Measurements from ENCODE around the gene TELO2.
"Not testable (repeated sequence)": the region's sequence is repeated elsewhere in the genome, so short reads cannot be mapped to it uniquely, and the experiment has no call there.

TELO2 gene

DNA sequence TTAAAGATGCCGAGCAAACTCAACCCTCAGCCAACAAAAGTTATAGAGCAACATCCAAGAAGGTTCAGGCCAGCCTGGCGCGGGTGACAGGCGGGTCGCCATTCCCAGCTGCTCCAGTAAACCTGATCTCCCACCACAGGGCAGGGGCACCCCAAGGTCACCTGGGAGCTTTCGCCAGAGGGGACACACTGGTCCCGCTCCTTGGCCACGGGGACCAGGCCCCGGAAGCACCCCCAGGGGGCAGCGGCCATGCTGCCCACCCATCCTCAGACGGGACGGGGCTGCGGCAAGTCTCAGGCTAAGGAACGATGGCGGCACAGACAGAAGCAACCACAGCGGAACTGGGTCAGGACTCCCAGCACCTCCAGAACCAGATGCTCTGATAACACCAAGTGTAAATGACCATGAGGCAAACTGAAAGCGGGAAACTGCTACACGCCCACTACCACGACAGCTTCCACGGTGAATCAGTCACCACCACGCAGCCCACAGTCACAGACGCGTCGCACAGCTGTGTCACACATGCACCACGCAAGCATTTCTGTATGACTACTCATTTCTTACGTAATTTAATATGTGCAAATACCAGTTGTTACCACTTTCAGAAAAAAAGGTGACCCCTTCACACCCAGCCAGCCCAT, 34.7 kb upstream of the TELO2 start:
- no peak for DNase-seq

DNA sequence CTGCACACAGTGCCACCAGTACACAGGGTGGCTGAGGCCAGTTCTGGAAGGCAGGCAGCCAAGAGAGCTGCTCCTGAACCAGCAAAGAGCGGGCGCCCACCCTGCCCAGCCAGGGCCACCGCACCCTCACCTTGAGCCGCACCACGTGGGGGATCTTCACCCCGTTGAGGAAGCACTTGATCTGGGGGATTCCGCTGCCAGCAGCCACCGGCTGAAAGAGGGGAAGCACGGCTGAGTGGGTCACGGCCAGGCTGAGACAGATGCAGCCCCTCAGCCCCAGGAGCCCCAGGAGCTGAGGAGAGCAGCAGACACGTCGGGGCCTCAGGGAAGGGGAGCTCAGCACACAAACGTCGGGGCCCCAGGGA, 34.2 kb upstream of the TELO2 start:
- no peak for DNase-seq

DNA sequence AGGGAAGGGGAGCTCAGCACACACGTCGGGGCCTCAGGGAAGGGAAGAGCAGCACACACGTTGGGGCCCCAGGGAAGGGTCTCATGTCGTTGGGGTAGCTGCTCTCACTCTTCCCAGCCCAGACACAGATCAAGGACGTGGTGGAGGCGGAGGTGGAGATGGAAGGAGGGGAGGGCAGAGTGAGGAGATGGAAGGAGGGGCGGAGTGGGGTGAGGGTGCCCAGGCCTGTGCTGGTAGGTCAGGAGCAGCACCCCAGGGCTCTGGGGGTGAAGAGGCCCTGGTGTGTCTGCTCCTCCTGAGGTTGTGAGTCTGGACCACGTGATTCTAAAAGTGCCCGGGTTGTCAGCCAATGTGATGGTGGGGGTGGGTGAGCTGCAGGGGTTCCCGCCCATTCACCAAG, 33.2 kb upstream of the TELO2 start:
- DNase-seq = no peak

DNA sequence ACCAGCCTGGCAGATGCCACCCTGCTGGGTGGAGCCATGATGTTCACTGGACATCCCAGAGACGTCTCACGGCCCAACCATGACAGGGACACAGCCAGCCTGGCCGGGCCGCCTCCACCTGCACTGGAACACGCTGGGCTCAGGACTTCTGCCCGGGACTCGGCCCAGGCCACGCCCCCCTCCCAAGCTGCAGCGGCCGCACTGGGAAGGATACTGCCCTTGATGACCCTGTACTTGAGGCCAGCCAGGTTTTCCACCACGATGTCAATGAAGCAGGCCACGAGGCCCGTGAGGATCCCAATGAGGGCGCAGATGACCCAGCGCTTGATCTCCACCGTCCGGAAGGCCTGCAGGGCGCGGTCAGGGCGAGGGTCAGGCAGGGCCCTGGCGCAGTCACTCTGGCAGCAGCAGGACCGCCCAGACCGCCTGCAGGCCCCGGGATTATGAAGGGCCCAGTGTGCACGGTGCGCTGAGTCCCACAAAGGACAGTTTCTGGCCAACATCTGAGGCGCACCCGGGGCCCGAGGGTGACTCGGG, 32.5 kb upstream of the TELO2 start:
- DNase-seq = no peak

DNA sequence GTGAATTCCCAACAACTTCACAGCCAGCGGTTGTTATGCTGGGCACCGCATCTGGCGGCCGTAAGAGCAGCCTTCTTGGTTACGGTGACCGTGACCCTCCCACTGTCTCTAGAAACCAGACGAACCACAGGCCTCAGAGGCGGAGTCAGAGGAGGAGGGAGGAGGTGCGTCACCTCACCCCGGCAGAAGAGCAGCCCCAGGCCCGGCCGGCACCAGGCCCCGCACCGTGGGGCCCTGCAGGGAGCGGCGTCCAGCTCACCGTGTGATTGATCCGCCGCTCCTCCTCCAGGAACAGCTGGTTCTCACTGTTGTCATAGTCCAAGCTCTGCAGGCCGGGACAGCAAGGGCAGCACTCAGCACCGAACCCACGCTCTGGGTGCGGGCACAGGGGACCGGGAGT, 32.0 kb upstream of the TELO2 start:
- DNase-seq = no peak

DNA sequence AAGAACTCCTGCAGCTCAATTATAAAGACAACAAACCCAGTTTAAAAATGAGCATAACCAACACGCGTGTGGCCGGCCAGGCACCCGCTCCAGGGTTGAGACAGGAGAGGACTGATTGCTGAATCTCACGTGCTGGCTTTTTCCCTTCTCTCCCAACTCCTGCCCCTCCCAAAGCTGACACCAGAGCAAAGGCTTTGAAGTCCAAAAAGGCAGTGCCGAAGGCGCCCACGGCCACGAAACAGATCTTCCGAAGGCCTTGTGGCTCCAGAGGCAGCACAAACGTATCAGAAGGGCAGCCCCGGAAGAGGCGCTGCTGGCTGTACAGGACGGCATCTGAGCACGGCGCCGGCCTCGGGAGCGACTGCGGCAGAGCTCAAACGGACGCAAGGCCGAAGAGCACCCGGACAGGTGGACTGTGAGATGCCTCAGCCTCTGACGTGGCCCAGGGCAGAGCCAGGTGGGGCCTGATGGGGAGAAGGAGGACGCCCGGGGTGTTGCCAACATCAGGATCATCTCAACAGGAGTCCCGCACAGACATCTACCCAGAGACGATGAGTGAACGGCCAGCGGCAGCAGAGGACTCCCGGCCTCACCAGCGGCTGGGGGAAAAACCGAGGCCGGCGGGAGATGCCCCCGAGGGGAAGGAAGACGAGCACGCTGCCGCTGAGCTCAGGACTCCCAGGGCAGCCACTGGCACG, 28.8 kb upstream of the TELO2 start:
- DNase-seq = no peak

DNA sequence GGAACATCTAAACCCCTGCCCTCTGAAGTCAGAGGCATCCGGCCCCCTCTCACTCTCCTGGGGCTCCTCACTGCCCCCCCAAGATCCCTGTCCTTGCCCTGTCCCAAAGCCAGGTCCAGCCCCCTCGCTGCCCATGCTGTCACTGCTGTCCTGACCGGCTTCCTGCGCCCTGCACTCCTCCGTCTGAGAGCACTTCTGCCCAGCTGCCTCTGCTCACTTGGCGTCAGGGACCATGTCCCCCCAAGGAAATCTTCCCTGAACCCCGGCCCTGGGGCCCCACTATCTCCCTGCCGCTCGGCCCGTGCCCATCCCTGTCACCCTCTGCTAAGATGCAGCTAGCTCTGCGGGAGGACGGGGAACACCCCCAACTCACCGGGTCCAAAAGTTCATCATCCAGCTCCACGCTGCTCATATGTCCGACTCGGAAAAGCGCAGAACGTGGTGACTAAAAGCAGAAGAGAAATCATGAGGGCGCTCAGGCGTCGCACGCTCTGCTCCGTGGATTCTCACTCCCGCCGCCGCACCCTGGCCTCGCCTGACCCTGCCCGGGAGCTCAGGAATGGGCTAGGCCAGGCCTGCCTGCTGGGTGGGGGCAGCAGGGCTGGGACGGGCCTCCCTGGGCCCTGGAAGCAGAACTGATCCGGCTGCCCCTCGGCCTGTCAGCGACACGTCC, 28.1 kb upstream of the TELO2 start:
- no peak for DNase-seq

DNA sequence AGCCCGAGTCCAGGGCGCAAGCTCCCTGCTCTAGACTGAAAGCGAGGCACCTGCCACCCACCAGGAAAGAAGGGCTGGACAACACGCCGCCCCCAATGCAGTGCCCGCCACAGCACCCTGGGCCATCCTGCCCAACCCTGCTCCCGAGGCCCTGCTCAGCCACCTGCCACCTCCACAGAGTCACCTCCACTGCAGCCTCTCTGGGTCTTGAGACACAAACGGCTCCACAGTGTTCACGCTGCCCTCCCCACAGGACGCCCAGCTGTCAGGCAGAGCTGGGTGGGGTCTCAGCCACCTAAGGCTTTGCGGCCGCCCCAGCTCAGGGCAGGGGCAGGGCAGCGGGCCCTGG, 27.6 kb upstream of the TELO2 start:
- no peak for DNase-seq

DNA sequence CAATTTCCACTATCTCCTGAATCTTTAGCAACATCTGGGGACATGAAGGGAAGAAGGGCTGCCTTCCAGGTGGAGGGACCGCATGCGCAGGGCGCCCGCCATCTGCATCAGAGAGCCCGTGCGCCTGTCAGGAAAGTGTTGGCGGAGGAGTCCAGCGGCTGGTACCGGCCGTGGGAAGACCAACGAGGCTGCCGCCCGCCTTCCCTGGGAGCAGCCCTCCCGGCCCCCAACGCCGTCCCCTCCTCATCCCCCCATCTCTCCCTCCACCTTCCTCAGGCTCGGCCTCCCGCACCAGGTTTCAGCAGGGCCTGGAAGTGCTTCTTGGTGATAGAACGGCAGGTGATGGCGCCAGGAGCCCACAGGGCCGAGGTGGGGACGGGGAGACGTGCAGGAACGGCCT, 27.1 kb upstream of the TELO2 start:
- no peak for DNase-seq

DNA sequence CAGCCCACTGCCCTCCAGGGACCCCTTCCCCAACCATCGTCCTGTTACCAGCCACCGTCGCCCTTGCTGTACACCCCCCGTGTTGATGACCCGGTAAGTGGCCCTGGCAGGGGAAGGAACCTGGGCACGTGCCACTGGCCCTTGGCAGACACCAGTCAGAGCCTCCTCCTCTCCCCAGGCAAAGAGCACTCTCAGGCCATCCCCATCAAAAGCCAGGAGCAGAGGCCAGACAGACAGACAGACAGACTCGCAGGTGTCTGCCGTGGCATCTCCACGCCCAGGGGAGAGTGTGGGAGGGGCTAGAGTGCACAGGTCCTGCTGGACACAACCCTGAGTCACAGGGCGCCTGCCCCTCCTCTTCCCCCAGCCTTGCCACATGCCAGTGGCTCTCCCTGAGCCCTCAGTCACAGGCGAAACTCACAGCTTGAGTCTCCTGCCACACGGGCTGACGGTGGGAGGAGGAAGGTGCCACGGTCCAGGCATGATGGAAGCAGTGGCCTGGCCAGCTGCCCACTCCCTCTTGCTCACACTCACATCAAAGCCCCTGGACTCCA, 26.1 kb upstream of the TELO2 start:
- no peak for DNase-seq

DNA sequence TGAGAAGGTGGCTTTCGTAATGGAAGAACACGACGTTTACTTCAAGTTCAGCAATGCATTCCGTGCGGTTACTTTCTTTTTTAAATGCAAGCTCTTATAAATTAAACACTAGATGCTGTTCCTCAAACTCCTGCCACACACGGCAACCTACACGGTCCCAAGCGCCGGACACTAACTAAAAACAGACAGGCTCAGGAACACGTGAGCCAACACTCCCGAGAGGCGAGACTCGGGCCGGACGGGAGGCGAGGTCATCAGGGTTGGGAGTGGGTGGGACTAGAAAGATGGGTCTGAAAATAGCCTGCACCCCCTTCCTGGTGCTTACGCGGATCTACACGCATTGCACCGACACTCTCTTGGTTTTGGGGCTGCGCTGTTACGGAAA, 24.7 kb upstream of the TELO2 start:
- no peak for DNase-seq

DNA sequence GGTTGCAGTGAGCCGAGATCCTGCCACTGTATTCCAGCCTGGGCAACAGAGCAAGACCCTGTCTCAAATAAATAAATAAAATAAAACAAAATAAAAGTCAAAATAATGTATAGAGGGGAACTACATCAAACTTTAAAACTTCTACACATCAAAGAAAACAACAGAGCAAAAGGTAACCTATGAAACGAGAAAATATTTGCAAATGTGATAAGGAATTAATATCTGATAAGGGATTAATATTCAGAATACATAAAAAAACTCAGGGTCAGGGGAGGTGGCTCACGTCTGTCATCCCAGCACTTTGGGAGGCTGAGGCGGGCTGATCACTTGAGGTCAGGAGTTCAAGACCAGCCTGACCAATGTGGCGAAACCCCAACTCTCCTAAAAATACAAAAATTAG, 24.0 kb upstream of the TELO2 start:
- not testable (repeated sequence) for DNase-seq

DNA sequence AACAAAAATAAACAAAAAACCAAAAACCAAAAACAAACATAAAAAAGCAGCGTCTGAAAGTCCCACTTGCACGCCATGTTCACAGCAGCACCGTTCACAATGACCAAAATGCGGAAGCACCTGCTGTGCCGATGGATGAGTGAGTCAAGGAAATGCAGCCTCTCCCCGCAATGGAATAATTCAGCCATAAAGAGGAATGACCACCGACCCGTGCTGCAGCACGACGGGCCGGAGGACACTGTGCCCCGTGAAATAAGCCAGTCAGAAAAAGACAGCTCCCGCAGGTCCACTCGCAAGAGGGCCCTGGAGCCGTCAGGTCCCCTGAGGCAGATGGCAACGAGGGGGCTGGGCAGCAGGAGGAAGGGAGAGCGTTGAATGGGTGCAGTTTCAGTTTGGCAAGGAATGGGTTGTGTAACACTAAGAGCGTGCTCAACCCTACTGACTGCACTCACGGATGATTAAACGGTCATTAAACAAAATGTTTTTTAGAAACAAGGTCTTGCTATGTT, 23.4 kb upstream of the TELO2 start:
- DNase-seq = no peak

DNA sequence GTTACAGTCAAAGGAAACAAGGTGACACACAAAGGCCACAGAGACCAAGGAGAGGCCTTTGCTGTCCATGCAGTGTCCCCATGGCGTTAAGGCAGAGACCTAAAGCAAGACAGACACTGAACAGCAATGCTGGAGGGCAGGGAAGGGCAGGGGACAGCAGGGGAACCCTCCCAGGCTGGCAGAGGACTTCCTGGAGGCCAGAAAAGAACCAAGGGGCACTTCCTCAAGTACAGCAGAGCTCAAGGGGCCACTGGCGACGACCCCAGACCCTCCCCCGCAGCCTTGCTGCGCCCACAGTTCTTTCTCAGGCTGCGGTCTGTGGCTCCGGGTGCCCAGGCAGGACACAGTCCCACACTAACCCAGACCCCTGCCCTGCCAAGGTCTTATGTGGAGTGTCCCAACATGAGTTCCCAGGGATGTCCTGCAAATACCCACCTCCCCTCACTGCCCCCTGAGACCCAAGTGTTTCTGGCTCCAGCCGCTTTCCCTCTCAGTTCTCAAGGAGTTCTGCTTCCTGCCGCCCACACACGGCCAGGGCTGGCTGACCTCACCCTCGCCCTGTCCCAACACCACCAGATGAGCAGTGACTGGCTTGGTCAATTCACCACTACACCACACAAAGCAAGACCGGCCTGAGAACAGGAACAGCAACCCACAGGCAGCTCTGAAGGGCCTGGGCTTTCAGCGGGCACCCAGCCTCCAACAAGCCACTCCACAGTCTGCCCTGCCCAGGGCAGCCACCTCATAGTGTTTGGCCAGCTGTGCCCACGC, 22.5 kb upstream of the TELO2 start:
- no peak for DNase-seq

DNA sequence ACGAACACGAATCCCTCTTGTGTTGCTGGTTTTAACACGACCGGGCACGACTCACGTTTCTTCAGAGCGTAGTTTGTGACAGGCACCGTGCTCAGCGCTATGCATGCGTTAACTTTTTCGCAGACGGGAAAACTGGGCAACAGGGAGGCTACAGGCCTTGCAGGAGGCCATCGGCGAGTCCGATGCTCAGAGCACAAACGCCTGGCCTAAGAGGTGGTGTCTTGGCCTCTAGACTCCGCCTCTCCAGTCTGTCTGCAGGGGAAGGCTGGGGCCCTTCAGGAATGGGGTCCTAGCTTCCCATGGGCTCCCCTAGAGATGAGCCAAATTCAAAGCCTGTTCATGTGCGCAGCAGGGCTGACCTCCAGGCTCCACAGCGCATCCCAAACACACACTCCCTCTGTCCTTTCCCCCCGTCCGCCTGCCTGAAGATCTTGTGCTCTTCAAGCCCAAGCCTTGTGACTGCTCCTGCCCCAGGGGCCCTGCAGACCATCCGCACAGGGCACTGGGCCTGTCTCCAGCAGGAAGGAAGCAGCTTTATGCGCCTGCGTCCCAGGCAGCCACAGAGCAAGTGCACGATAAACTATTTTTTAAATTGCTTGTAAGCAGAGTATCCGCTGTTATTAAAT, 21.5 kb upstream of the TELO2 start:
- DNase-seq = no peak

DNA sequence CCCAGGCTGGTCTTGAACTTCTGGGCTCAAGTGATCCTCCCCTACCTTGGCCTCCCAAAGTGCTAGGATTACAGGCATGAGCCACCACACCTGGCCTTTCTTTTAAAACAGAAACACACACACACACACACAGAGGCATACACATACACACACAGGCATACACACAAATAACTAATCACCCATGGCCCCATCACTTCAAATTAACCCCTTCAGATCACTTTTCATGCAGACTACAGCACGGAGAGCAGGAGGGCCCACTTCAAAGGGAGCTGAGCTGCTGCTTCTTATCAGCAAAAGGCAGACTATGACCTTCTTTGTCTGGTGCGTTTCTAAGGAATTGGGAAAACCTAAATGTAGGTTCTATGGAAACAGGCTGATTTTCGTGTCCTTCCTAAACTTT, 20.2 kb upstream of the TELO2 start:
- DNase-seq = no peak

DNA sequence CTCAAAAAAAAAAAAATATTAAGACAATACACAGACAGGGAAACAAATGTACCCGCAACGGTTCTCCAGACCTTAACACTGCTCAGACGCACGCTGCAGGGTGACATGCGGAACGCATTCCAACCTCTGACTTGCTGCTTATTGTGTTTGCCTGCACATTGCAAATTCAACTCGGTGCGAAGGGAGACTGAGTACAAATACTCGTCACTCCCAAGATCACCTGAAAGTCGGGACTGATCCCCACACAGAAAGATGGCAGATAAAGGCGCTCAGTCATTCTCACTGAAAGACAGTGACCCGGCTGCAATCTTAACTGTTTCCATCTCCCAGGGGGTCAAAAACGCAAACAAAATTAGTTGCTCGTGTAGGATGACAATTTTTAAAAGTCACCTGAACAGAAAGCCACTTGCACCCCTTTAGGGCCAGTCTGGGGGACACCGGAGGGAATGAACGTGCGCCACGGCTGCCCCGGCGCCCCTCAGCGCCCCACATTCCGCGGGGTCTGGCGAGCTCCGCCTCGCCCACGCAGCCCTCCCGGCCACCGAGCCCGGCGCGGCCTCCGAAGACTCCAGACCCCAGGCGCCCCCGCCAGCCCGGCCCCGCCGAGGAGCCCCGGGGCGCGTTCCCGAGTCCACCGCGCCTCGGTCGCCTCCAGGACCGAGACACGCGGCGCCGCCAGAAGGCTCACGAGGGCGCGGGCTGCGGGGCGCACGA, 18.9 kb upstream of the TELO2 start:
- no peak for DNase-seq

DNA sequence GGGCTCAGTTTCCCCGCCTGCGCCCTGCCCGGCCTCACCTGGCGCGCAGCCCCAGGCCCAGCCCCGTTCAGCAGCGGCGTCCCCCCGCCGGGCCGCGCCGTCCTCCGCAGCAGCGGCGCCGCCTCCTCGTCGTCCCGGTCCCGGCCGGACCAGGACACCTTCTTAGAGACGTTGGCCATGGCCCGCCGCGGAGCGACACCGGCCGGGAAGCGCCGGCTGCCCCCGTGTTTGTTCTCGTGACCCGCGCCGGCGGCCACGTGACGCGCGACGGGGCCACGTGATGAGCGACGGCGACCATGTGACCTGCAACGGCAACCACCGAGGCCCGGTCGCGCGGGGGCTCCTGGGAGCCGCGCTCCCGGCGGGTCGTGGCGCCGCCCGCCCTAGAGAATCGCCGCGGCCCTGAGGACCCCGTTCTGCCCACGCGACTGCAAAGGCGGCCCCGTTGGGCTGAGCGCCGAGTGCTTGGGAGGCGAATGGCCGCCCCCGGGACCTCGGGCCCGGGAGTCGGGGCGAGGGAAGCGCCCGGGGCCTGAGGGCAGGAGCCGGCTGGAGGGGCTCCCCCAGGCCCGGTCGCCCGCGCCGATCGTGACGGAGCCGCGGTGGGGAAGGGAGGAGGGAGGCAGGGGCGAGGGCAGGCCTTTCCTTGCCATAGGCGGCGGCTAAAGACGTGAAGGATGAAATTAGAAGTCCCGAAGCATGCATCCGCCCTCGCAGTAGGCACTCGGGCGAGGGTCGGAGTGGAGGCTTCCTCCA, 18.2 kb upstream of the TELO2 start, which contains the start of gene CLCN7:
Gene CLCN7, minus strand, starts transcription at position 233 of the 756 bp plus-strand sequence. Its CDS starts 54 bp downstream, at position 179.
- peak; percentile 66 to 81 for DNase-seq

DNA sequence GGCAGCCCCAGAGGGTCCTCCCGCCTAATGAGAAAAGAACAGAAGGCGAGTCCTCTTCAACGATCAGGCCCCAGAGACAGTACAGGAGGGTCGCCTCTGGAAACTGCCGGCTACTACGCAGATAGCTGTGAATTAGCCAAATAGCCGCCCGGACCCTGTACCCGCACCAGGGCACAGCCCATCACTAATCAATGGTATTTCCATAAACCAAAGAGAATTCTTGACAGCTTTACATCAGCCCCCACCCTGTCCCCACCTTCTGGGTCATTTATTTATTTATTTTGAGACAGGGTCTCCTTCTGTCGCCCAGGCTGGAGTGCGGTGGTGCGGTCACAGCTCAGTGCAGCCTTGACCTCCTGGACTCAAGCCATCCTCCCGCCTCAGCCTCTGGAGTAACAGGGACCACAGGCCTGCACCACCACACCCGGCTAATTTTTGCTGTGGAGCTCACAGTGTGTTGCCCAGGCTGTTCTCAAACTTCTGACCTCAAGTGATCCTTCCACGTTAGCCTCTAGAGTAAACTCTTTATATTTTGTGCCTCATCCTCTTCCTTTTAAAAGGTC, 17.5 kb upstream of the TELO2 start:
- DNase-seq = no peak

DNA sequence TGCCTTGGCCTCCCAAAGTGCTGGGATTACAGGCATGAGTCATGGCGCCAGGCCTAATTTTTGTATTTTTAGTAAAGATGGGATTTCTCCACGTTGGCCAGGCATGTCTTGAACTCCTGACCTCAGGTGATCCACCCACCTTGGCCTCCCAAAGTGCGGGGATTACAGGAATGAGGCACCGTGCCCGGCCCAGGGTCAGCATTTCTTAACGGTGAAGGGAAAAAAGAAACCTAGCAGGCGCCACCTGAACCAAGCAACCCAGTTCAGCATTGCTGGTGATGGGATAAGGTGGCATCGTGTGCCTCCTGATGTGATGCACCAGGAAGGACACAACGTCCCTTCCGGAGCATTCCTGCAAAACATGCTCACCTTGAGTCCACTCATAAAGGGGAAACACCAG, 16.1 kb upstream of the TELO2 start:
- no peak for DNase-seq

DNA sequence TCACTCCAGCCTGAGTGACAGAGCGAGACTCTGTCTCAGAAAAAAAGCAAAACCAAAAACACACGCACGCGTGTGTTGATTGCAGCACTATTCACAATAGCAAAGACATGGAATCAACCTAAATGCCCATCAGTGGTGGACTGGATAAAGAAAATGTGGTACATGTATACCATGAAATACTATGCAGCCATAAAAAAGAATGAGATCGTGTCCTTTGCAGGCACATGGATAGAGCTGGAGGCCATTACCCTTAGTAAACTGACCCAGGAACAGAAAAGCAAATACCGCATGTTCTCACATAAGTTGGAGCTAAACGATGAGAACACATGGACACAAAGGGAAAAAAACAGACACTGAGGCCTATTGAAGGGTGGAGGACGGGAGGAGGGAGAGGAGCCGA, 14.2 kb upstream of the TELO2 start:
- not testable (repeated sequence) for DNase-seq
